Stimulated activated CD8-positive, alpha-beta memory T cell treated with anti-CD3 and anti-CD28 coated beads, Interleukin-15, amount 100 ng/mL, for 24 hours (primary cell): ENCODE measurements around the gene EGF.

ENCODE experiments used
- DNase-seq: peaks from one replicate; pipeline ENCODE4 v3.0.0-alpha.2; 2020; ENCODE audit warnings: low read depth

The EGF gene

DNA sequence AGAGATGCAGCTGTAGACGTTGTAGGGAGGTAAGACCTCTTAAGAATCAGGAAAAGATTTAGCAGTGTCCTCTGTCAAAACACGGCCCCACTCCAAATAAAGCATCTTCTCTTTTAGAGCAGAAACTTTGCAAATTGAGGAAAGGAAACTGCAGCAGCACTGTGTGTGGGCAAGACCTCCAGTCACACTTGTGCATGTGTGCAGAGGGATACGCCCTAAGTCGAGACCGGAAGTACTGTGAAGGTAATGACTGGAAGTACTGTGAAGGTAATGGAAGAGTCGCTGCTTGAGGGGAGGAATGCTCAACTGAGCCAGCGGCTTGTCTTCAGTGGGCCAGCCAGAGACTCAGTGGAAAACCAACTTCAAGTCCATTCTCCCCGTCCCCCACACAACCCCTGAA lies 46.5 kb downstream of the EGF start:
- DNase-seq, result no peak

DNA sequence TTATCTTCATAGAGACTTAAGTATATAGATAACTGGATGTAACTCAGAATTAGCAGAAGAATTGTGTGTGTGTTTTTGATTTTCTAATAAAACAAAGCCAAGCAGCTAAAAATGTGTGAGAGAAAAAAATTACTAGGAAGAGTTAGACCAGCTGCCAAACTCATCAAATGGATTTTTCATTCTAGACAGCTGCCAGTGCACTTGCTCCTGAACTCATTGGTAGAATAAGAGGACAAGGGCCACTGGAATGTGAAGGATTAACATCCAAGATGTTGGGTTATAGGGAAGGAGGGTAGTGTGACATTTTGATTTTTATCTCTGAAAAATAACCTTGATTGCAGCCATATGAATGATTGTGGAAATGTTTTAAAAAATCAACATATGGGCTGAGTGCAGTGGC lies 49.7 kb downstream of the EGF start:
- DNase-seq, result no peak

DNA sequence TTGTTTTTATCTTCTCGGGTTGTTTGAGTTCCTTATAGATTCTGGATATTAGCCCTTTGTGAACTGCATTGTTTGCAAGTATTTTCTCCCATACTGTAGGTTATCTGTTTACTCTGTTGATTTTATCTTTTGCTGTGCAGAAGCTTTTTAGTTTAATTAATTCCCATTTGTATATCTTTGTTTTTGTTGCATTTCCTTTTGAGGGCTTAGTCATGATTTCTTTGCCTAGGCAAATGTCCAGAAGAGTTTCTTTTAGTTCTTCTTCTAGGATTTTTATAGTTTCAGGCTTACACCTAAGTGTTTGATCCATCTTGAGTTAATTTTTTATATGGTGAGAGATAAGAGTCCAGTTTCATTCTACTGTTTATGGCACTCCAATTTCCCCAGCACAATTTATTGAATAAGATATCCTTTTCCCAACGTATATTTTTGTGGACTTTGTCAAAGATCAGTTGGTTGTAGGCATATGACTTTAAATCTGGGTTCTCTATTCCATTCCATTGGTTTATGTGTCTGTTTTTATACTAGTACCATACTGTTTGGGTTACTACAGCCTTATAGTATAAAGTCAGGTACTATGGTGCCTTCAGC lies 54.3 kb downstream of the EGF start:
- DNase-seq, result no peak

DNA sequence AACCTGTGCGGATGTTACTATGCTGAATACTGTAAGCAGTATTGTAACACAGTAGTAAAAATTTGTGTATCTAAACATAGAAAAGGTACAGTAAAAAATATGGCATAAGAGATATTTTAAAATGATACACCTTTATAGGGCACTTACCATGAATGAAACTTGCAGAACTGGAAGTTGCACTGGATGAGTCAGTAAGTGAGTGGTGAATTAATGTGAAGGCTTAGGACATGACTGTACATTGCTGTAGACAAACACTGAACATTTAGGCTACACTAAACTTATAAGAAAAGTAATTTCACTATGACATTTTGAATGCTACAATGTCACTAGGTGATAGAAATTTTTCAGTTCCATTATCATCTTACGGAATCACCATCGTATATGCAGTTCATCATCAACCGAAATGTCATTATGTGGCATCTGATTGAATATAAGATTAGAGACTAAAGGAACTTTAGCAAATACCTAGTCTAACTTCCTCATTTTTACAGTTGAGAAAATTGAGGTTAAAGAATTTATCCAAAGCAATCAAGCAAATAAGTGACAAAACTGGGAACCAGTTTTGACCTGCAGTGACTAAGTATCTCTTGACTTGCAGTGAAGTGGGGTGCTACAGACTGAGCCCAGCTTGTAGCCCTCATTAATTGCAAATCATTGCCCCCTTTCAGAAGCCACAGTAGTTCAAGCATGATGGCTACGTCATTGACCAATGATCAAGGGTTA lies 55.3 kb downstream of the EGF start:
- DNase-seq, result no peak

DNA sequence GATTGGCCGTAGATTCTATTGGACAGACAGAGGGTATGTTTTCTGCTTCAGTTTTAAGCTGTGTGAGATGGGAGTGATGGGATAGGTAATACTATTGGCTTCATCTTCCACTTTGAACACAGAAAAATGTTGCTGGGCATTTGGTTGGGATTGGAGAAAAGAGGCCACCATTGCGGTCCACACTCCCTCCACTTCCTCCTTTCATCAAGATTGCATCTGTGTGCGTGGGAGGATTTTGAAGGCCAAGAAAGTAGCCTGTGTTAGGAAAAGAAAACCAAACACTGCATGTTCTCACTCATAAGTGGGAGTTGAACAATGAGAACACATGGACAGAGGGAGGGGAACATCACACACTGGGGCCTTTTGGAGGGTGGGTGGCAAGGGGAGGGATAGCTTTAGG lies 56.4 kb downstream of the EGF start:
- no peak for DNase-seq

DNA sequence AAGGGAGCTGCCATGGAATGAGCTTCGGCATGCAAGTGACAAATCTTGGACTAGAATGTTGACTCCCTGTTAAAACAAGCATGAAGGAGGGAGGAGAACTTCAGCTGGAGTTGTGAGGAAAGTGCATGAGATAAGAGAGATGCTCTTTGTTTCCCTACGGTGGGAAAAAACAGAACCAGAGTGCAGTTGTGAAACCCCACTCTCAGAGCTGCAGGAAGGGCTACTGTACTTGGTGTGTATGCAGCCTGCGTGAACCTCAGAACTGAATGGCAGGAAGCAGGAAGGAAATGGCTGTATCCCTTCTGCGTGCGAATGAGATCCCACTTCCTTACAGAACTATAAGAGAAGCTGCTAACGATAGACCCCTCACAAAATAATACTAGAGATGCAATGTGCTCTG lies 57.2 kb downstream of the EGF start:
- DNase-seq, result no peak

DNA sequence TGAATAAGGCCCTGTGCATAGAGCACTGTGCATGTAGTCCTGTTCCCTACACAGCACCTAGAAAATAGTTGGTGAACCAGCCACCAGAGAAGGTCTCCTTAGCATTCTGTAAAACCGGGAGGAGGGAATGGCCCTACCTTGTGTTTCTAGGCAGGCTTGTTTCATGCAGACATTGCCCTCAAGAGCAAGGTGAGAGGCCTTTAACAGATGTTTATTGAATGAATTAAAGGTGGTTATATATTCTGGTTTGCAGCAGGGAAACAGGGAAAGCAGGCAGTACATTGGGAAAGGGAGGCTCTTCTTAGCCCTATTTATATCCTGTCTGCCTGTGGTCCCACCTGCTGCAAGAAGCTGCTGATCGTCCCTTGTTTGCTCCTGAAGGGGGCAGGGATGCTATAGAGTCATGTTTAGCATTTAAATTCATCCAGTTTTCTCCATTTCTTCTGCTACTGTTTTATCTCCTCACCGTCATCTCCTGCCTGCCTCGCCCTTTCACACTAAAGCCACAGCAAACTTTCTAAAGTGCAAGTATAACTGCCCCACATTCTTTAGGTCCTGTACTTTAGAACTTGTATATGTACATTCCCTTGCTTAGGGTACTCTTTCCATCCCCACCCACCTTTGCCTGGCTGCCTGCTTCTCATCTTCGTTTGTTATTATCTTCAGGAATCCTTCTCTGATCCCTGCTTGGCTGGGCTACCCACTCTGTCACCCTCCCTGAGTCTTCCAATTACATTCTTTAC lies 60.3 kb downstream of the EGF start:
- DNase-seq, result no peak

DNA sequence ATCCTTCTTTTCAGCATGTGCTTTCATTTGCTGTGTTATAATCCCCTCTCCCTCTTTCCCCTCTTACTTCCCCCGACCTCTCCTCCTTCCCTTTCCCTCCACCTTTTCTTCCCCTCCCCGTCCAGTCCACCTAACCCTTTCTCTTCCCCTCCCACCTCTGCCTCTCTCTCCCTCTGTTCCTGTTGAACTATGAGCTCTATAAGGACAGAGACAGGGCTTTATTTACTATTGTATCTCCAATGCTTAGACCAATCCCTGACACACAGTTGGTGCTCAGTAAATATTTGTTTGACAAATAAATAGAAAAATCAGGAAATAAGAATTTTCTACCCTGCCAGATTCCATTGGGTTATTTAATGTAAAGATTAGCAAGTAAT lies 60.8 kb downstream of the EGF start:
- no peak for DNase-seq

DNA sequence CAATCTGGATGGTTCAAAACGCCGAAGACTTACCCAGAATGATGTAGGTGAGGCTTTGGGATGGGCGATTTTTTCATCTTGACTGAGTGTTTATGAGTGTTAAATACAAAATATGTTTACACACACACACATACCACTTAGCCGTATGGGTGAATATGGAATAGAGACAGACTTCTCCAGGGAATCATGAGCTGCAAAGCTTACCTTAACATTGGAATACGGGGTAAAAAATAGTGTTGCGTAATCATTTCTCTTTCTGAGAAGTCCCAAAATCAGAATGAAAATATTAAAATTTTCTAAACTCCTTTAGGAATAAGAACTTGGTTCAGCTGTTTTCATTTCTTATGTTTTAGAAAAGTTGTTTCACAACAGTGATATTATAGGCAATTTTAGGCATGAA lies 63.5 kb downstream of the EGF start:
- DNase-seq, result no peak

DNA sequence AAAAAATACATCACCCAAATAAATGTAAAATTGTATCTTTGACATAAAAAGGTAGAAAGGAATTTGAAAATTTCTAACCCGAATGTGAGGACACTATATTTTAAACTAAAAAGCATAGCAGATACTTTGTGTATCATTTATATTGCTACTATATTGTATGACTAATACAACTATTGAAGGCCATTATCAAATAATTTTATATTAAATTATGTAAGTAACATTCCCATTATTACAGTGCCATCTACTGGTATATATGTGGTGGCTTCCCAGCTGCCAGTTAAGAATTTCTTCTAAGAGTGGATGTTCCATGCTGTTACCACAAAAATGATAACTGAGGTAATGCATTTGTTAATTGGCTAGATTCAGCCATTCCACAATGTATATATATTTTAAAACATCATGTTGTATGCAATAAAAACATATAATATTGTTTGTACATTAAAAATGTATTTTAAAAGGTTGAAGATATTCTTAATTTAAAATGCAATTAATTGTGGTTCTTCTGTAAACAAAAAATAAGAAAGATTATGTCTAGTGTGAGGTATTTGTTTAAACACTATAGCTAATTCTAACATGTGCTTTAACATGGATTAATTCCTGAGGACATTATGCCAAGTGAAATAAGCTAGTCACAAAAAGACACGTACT lies 65.3 kb downstream of the EGF start:
- DNase-seq, result no peak

DNA sequence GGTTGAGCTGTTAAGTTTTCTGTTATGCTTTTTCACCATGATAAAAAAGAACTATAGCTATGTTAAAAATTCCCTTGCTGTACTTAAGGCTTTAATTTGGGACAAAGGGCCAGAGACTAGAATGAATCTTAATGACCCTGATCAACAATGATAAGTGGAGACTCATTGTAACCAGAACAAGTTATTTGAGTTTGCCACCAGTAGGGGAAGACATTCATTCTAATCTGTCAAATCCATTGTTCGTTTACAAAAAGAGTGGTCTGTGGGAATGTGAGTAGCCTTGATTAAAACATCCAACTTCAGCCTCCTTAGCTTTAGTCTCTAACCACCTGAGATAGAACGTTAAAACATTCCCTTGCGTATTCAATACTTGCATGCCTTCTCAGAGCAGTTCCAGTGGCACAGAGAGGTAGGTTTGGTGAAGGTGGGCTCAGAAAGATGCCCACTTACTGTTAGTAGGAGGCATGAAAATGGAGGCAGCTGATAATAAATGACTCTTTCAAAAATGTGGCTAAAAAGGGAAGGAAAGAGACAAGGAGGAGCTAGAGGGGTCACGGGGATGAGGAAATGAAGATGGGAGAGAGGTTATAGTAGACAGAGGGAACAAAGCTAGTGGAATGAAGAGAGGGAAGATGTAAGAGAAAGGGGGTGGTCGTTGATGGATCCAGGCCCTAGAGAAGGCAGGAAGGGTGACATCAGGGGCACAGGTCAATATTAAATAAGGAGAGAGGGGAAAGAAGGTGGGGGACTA lies 66.2 kb downstream of the EGF start:
- DNase-seq, result no peak

DNA sequence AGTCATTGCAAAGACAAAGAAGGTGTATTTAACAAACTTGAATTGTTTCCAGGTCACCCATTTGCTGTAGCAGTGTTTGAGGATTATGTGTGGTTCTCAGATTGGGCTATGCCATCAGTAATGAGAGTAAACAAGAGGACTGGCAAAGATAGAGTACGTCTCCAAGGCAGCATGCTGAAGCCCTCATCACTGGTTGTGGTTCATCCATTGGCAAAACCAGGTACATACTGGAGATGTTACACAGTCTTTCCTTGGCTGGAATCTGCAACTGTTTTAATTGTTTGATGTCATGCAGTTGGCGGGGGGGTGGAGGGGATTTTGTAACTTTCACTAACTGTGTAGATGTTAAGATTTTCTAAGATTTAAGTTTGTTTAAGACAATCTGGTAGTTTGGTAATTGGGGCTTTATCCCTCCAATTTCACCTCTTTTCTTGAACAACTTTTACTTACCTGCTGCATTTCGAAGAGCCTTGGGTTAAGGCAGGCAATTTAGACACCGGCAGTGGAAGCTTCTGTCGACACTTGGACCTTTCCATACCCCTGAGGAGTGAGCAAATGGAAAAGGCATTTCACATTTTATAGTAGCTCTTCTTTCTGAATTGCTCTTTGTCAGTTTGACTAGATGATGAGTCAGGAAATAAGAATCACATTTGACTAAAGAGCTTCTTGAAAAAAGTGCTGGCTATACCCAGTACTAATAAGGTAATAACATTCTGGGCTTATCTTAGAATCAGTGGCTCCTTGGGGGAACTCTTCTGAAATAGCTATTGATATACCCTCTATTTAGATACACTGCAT lies 67.4 kb downstream of the EGF start:
- no peak for DNase-seq

DNA sequence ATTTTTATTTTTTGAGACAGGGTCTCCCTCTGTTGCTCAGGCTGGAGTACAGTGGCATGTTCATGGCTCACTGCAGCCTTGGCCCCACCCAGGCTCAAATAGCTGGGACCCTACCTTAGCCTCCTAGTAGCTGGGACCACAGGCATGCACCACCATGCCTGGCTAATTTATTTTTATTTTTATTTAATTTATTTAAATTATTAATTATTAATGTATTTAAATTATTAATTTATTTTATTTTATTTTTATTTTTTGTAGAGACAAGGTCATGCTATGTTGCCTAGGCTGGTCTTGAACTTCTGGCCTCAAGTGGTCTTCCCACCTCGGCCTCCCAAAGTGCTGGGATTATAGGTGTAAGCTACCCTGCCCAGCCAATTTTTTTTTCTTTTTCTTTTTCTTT lies 69.3 kb downstream of the EGF start:
- DNase-seq, result no peak

DNA sequence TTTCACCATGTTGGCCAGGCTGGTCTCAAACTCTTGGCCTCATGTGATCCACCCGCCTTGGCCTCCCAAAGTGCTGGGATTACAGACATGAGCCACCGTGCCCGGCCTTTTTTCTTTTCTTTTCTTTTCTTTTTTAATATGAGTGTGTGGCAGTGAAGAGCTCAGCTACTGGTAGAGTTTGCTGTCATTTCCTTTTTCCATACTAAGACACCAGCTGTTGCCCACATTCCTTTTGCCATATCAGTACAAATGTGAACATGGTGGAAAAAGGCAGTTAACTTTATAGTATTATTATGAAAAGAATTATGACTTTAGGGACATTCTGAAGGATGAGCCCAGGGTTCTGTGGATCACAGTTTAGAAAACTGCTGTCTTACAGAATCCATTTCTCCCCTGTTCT lies 69.8 kb downstream of the EGF start:
- no peak for DNase-seq

DNA sequence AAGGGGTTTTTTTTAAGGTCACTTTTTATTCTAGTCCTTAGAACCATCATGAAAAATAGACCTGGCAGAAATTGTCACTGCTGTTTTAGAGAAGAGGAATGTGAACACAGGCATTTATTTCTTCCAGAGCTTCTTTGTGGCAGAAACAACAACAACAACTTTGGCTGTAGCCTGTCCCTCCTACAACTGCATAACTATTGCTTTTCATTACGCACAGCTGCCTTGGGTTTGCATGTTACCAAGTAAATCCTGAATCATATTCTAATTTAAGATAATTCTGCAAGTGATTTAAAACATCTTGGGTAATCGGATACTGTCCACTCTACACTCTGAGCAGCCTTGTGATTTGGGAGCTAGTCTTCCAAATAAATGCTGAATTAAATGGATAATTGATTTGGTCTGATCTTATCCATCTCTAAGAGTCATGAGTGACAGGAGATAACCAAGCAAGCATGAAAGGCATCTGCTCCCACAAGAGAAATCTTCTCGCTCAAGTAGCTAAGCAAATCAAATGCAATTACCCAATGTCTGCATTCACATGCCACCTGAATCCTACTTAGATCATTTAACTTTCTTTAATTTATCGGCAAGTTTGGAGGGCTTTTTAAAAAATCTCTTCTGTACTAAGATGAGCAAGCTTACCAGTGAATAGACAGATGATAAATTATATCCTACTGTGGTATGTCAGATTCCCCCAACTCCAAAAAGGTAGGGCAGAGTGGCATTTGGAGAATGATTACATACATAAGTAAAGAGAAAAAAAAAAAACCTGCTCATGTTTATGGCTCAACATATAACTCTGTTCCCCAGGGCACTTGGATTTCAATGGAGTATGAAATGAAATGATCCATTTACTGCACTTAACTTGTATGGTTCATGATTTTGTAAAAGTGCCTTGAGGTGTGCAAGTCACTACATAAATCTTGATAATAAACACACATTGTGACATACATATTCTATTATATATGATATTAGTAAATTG lies 73.6 kb downstream of the EGF start:
- DNase-seq, result no peak

DNA sequence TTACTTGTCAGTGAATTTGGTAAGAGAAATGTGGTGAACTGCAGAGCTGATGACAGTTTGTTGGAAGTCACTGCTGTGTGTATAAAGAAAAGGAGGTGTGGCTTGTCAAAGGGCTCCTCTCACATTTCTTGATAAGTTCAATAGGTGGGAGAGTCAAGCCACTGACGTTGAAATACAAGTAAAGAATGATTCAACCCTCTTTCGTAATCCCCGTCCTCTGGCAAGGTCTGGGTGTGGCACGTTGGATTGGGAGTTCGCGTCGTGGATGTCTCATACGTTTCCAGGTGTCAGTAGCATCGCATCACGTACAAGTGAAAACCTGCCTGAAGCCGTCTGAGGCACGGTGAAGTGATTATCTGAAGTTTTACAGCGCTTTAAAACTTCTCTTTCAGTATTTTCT lies 76.4 kb downstream of the EGF start:
- no peak for DNase-seq

DNA sequence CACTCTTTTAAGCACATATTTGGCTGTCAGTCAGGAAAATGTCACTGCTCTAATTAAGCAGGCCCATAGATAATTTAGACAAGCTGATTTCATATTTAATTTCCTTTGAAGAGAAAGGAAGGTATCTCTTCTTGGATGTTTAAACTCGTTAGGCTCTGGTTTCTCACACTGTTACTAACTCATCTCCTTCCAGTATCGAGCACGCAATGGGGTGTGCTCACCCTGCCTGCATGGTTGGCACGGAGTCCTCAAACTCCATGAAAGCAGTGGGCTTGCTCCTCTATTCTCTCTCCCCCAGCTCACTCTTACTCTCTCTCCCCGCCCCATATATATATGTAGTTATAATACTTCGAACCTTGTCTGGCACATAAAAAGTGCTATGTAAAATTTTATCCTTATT lies 76.9 kb downstream of the EGF start:
- no peak for DNase-seq

DNA sequence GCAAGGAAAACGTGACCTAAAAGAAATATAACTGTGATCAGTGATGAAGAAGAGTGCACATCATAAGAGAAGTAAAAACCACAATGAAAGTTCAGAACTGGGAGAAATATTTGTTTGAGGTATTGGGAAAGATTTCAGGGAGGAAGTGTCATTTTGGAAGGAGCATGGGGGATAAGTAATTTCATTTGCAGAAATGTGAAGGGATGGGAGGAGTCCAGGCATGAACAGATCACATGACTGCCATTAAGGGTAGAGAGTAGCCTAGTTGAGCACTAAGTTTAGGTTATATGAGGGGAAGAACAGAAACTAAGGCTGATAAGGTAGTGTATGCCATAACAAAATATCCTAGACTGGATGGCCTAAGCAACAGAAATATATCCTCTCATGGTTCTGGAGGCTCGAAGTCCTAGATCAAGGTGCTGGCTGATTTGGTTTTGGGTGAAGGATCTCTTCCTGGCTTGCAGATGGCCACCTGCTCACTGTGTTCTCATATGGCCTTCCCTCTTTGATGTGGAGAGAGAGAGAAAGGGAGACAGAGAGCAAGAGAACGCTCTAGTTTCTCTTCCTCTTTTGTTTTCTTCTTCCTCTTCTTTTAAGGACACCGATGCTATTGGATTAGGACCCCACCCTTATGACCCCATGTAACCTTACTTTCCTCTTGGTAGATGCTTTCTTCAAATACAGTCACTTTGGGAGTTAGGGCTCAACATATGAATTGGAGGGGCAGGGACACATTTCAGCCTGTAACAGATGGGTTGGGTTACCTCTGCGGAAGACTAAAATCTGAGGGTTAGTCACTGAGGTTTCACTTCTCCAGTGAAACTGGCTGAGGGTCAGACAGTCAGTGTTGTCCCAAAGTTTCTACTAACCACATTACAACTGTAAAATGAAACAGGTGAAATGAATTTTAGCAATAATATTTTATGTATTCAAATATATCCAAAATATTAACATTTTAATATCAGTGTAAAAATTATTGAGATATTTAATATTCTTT lies 77.9 kb downstream of the EGF start:
- no peak for DNase-seq

DNA sequence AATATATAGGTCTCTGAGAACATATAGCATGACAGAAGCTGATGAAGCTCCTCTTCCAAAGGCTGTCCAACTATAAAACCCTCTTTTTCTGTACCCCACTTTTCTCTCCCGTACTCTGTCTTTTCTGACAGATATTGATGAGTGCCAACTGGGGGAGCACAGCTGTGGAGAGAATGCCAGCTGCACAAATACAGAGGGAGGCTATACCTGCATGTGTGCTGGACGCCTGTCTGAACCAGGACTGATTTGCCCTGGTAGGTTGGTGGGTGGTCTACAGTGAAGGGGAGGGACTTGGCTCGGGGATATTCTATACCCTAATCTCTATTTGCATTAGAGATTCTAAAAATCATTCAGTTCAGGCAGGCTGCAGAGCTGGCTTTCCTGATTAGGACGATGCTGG lies 80.4 kb downstream of the EGF start:
- DNase-seq, result no peak
